Measurements from ENCODE around the gene MRTFA.

GRCh38 chr22:40516416-40516815, 120.1 kb downstream of the MRTFA start:
- TF ChIP-seq MXI1 (IDR thresholded peaks at IDR 0.05; ENCODE audit: low read depth, low read length) = no peak
- TF ChIP-seq, protein P1, sequence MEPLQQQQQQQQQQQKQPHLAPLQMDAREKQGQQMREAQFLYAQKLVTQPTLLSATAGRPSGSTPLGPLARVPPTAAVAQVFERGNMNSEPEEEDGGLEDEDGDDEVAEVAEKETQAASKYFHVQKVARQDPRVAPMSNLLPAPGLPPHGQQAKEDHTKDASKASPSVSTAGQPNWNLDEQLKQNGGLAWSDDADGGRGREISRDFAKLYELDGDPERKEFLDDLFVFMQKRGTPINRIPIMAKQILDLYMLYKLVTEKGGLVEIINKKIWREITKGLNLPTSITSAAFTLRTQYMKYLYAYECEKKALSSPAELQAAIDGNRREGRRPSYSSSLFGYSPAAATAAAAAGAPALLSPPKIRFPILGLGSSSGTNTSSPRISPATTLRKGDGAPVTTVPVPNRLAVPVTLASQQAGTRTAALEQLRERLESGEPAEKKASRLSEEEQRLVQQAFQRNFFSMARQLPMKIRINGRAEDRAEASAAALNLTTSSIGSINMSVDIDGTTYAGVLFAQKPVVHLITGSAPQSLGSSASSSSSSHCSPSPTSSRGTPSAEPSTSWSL (CRISPR knock-in tag; IDR thresholded peaks at IDR 0.05; ENCODE audit: borderline replicate concordance) = no peak
- no peak for TF ChIP-seq POLR2A (conservative IDR thresholded peaks at IDR 0.05)
